HepG2 (cell line): ENCODE results near the gene SEMA4C. TPM values are rescaled to one million over a fixed set of nuclear protein-coding genes. Genes with fewer than 3 reads are reported as not detected.

ENCODE experiments used
- AGO1 ChIP-seq: fragments of 200-400 bp; formaldehyde crosslinking; IDR thresholded peaks from 2 replicates; pipeline ENCODE4 v1.6.1; 2017; ENCODE audit warnings: mild to moderate bottlenecking, low read depth, low read length, moderate library complexity; ENCODE audit not compliant: poor library complexity, severe bottlenecking
- CBFB ChIP-seq: sonication (generic); formaldehyde crosslinking; IDR thresholded peaks from 2 replicates; pipeline ENCODE4 v1.4.0; 2020; ENCODE audit warnings: missing genetic modification reagents
- CENPX ChIP-seq: sonication (generic); formaldehyde crosslinking; IDR thresholded peaks from 2 replicates; pipeline ENCODE4 v1.9.0; 2021; ENCODE audit warnings: mild to moderate bottlenecking, missing genetic modification reagents, moderate library complexity
- FLYWCH1 ChIP-seq: sonication (generic); formaldehyde crosslinking; IDR thresholded peaks from 2 replicates; pipeline ENCODE4 v1.8.1; 2023; ENCODE audit warnings: mild to moderate bottlenecking, missing genetic modification reagents
- FOXK2 ChIP-seq: fragments of 450-650 bp; IDR thresholded peaks from 2 replicates; pipeline ENCODE4 v1.6.1; 2016
- GTF3A ChIP-seq: sonication (generic); formaldehyde crosslinking; conservative IDR thresholded peaks from 2 replicates; pipeline ENCODE4 v1.4.0; 2020; ENCODE audit warnings: mild to moderate bottlenecking, missing genetic modification reagents
- HDAC6 ChIP-seq: fragments of 200-600 bp; sonication (generic); IDR thresholded peaks from 2 replicates; pipeline ENCODE4 v1.7.0; 2017; ENCODE audit warnings: mild to moderate bottlenecking, antibody characterized with exemption, low read length, low read depth
- HNRNPLL ChIP-seq: fragments of 200-400 bp; formaldehyde crosslinking; IDR thresholded peaks from 2 replicates; pipeline ENCODE4 v1.6.1; 2017; ENCODE audit warnings: mild to moderate bottlenecking, low read depth, low read length; ENCODE audit not compliant: poor library complexity, severe bottlenecking
- KDM1A ChIP-seq: IDR thresholded peaks from 2 replicates; pipeline ENCODE4 v1.6.1; 2016; ENCODE audit warnings: missing compliant biosample characterization
- KLF12 ChIP-seq: sonication (generic); formaldehyde crosslinking; IDR thresholded peaks from 2 replicates; pipeline ENCODE4 v1.4.0; 2020; ENCODE audit warnings: missing genetic modification reagents, borderline replicate concordance
- NR0B2 ChIP-seq: sonication (generic); formaldehyde crosslinking; IDR thresholded peaks from 2 replicates; pipeline ENCODE4 v1.4.0; 2020; ENCODE audit warnings: mild to moderate bottlenecking, missing genetic modification reagents
- REPIN1 ChIP-seq: sonication (generic); formaldehyde crosslinking; IDR thresholded peaks from 2 replicates; pipeline ENCODE4 v1.8.0; 2022; ENCODE audit warnings: missing genetic modification reagents, low read depth, mild to moderate bottlenecking, borderline replicate concordance
- REXO4 ChIP-seq: sonication (generic); formaldehyde crosslinking; IDR thresholded peaks from 2 replicates; pipeline ENCODE4 v1.8.0; 2022; ENCODE audit warnings: missing genetic modification reagents, mild to moderate bottlenecking, borderline replicate concordance
- SMAD9 ChIP-seq: sonication (generic); formaldehyde crosslinking; IDR thresholded peaks from 2 replicates; pipeline ENCODE4 v1.5.1; 2020; ENCODE audit warnings: mild to moderate bottlenecking, missing genetic modification reagents
- ZNF138 ChIP-seq: sonication (generic); formaldehyde crosslinking; IDR thresholded peaks from 2 replicates; pipeline ENCODE4 v1.5.0; 2020; ENCODE audit warnings: mild to moderate bottlenecking, low read depth, missing genetic modification reagents
- ZNF253 ChIP-seq: sonication (generic); formaldehyde crosslinking; IDR thresholded peaks from 2 replicates; pipeline ENCODE4 v1.8.0; 2022; ENCODE audit warnings: mild to moderate bottlenecking, missing genetic modification reagents, borderline replicate concordance
- ZNF362 ChIP-seq: sonication (generic); formaldehyde crosslinking; IDR thresholded peaks from 2 replicates; pipeline ENCODE4 v1.4.0; 2020; ENCODE audit warnings: missing genetic modification reagents, mild to moderate bottlenecking, borderline replicate concordance
- ZNF383 ChIP-seq: sonication (generic); formaldehyde crosslinking; IDR thresholded peaks from 2 replicates; pipeline ENCODE4 v1.4.0; 2020; ENCODE audit warnings: missing genetic modification reagents, mild to moderate bottlenecking, borderline replicate concordance
- ZNF501 ChIP-seq: sonication (generic); formaldehyde crosslinking; IDR thresholded peaks from 2 replicates; pipeline ENCODE4 v1.5.1; 2020; ENCODE audit warnings: mild to moderate bottlenecking, moderate library complexity, missing genetic modification reagents
- ZNF772 ChIP-seq: sonication (generic); formaldehyde crosslinking; IDR thresholded peaks from 2 replicates; pipeline ENCODE4 v1.5.0; 2020; ENCODE audit warnings: mild to moderate bottlenecking, missing genetic modification reagents
- ZNF777 ChIP-seq: sonication (generic); formaldehyde crosslinking; IDR thresholded peaks from 2 replicates; pipeline ENCODE4 v1.4.0; 2020; ENCODE audit warnings: missing genetic modification reagents
- ZNF780A ChIP-seq: sonication (generic); formaldehyde crosslinking; IDR thresholded peaks from 2 replicates; pipeline ENCODE4 v1.8.0; 2022; ENCODE audit warnings: mild to moderate bottlenecking, missing genetic modification reagents, moderate library complexity
- ZNF878 ChIP-seq: sonication (generic); formaldehyde crosslinking; IDR thresholded peaks from 2 replicates; pipeline ENCODE4 v1.8.1; 2023; ENCODE audit warnings: mild to moderate bottlenecking, missing genetic modification reagents, moderate library complexity
- ZNF879 ChIP-seq: sonication (generic); formaldehyde crosslinking; IDR thresholded peaks from 2 replicates; pipeline ENCODE4 v1.8.1; 2023; ENCODE audit warnings: missing genetic modification reagents
- polyA plus RNA-seq, 8 experiments: library from polyadenylated mRNA; depleted of rRNA in 3 of 8; stranded (reverse) in 7 of 8; unstranded in 1 of 8; fragments of >200 nt; fragmentation: Illumina TruSeq in 4 of 8; extraction: Trizol in 4 of 8; gene quantifications; 2 replicates each; pipeline versions ENCODE4 v1.2.1 to v1.2.3, GENCODE V29; 2011 to 2016; ENCODE audit warnings: low read depth in 4 of 8, missing spikeins in 1 of 8, mixed read lengths in 1 of 8; ENCODE audit not compliant: insufficient read depth in 1 of 8
- total RNA-seq, 5 experiments: library from RNA; depleted of rRNA; stranded (reverse); fragments of >200 nt; fragmentation: Illumina TruSeq; extraction: Trizol; gene quantifications; 2 replicates each; pipeline ENCODE4 v1.2.3, GENCODE V29; 2016; ENCODE audit warnings: low read depth in 1 of 5
- TF ChIP-seq, protein P1 (sequence below): sonication (generic); formaldehyde crosslinking; IDR thresholded peaks from 2 replicates; pipeline ENCODE4 v1.4.0; 2020; ENCODE audit warnings: mild to moderate bottlenecking, low read depth, missing genetic modification reagents
- TF ChIP-seq, protein P2 (sequence below): sonication (generic); formaldehyde crosslinking; IDR thresholded peaks from 2 replicates; pipeline ENCODE4 v1.8.1; 2023; ENCODE audit warnings: missing genetic modification reagents, inconsistent platforms, borderline replicate concordance

Gene SEMA4C
- total and polyA plus RNA-seq, 2 of the 13 experiments (the other 11 are each of a cell fraction or from before 2014, with no cell fraction given) = 25.9 to 46.6 TPM

GRCh38 chr2:96867756-96868554 is 1.9 kb downstream of the SEMA4C start (continued):
- TF ChIP-seq REXO4 (no peak), ZNF138 (CRISPR knock-in tag) (no peak), KDM1A (CRISPR knock-in tag) (0 out of 2 replicates have a peak, but pooled peaks have one; percentile 26), AGO1 (peak; percentile 53), ZNF879 (CRISPR knock-in tag) (no peak), SMAD9 (CRISPR knock-in tag) (no peak), HDAC6 (no peak), ZNF780A (CRISPR knock-in tag) (no peak), ZNF383 (CRISPR knock-in tag) (no peak), ZNF772 (CRISPR knock-in tag) (no peak), ZNF253 (peak; percentile 51; the same call in 1 of the 2 replicates), CENPX (CRISPR knock-in tag) (no peak), NR0B2 (CRISPR knock-in tag) (no peak), GTF3A (CRISPR knock-in tag) (peak; percentile 36; the same call in 1 of the 2 replicates), ZNF362 (0 out of 2 replicates have a peak, but pooled peaks have one; percentile 8), FOXK2 (no peak), ZNF777 (CRISPR knock-in tag) (no peak), CBFB (CRISPR knock-in tag) (no peak; the same call in 1 of the 2 replicates), KLF12 (CRISPR knock-in tag) (no peak), ZNF501 (CRISPR knock-in tag) (peak; percentile 45), ZNF878 (CRISPR knock-in tag) (no peak), REPIN1 (CRISPR knock-in tag) (no peak), FLYWCH1 (CRISPR knock-in tag) (no peak), HNRNPLL (no peak)
- TF ChIP-seq, protein P1, sequence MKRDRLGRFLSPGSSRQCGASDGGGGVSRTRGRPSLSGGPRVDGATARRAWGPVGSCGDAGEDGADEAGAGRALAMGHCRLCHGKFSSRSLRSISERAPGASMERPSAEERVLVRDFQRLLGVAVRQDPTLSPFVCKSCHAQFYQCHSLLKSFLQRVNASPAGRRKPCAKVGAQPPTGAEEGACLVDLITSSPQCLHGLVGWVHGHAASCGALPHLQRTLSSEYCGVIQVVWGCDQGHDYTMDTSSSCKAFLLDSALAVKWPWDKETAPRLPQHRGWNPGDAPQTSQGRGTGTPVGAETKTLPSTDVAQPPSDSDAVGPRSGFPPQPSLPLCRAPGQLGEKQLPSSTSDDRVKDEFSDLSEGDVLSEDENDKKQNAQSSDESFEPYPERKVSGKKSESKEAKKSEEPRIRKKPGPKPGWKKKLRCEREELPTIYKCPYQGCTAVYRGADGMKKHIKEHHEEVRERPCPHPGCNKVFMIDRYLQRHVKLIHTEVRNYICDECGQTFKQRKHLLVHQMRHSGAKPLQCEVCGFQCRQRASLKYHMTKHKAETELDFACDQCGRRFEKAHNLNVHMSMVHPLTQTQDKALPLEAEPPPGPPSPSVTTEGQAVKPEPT (CRISPR knock-in tag) = no peak
- TF ChIP-seq, protein P2, sequence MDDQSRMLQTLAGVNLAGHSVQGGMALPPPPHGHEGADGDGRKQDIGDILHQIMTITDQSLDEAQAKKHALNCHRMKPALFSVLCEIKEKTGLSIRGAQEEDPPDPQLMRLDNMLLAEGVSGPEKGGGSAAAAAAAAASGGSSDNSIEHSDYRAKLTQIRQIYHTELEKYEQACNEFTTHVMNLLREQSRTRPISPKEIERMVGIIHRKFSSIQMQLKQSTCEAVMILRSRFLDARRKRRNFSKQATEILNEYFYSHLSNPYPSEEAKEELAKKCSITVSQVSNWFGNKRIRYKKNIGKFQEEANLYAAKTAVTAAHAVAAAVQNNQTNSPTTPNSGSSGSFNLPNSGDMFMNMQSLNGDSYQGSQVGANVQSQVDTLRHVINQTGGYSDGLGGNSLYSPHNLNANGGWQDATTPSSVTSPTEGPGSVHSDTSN = no peak; the same call in 1 of the 2 replicates
